NCI-H446 treated with DMSO at 0.1 percent for 48 hours (cell line): ENCODE measurements around the gene PDE4B.
A peak's percentile ranks its signal among the peaks of the same experiment; 100 is the strongest.
"Not testable (repeated sequence)": the region's sequence is repeated elsewhere in the genome, so short reads cannot be mapped to it uniquely, and the experiment has no call there.

Experiments used
- DNase-seq: peaks from one replicate; lab custom pipeline; 2025; lab: John Stamatoyannopoulos, UW

Gene PDE4B

GRCh38 chr1:66312271-66312990 lies 519.7 kb downstream of the PDE4B start:
- no peak for DNase-seq

- peak; percentile 15 for DNase-seq
Observed at GRCh38 chr1:66313429-66313828, 520.7 kb downstream of the PDE4B start.

GRCh38 chr1:66315671-66316070 lies 523.0 kb downstream of the PDE4B start:
- no peak for DNase-seq

- DNase-seq: no peak
Observed at GRCh38 chr1:66316464-66317247, 524.0 kb downstream of the PDE4B start.

- no peak for DNase-seq
Observed at GRCh38 chr1:66317248-66317515, 524.5 kb downstream of the PDE4B start.

GRCh38 chr1:66320231-66320630 lies 527.5 kb downstream of the PDE4B start:
- DNase-seq: no peak

- DNase-seq: not testable (repeated sequence)
Observed at GRCh38 chr1:66322462-66322861, 529.8 kb downstream of the PDE4B start.

- no peak for DNase-seq
Observed at GRCh38 chr1:66323958-66324625, 531.4 kb downstream of the PDE4B start.

GRCh38 chr1:66325594-66326380 lies 533.1 kb downstream of the PDE4B start:
- no peak for DNase-seq

- no peak for DNase-seq
Observed at GRCh38 chr1:66326867-66327266, 534.2 kb downstream of the PDE4B start.

GRCh38 chr1:66327588-66327987 lies 534.9 kb downstream of the PDE4B start:
- no peak for DNase-seq

- no peak for DNase-seq
Observed at GRCh38 chr1:66328896-66329295, 536.2 kb downstream of the PDE4B start.

- no peak for DNase-seq
Observed at GRCh38 chr1:66330722-66331141, 538.0 kb downstream of the PDE4B start.

- DNase-seq: no peak
Observed at GRCh38 chr1:66331658-66332547, 539.2 kb downstream of the PDE4B start.

GRCh38 chr1:66332548-66332901 lies 539.8 kb downstream of the PDE4B start:
- DNase-seq: no peak

- DNase-seq: no peak
Observed at GRCh38 chr1:66333466-66334199, 540.9 kb downstream of the PDE4B start.

- no peak for DNase-seq
Observed at GRCh38 chr1:66334318-66334717, 541.6 kb downstream of the PDE4B start.

- DNase-seq: no peak
Observed at GRCh38 chr1:66335125-66335524, 542.4 kb downstream of the PDE4B start.

GRCh38 chr1:66335859-66336640 lies 543.4 kb downstream of the PDE4B start:
- DNase-seq: peak; percentile 46

GRCh38 chr1:66336641-66336990 lies 543.9 kb downstream of the PDE4B start:
- no peak for DNase-seq
